H9 (cell line): Measurements from ENCODE around the gene PFN3. TPM values are rescaled to one million over a fixed set of nuclear protein-coding genes. Genes with fewer than 3 reads are reported as not detected.

Experiments
- DNase-seq: peaks from one replicate; pipeline ENCODE4 v3.0.0-alpha.2; 2017
- H2AFZ ChIP-seq: one replicate; pipeline ENCODE4 v1.6.1; 2013; ENCODE audit warnings: mild to moderate bottlenecking, low read length, control low read depth, moderate library complexity
- H2AK5ac ChIP-seq: 2 replicates; pipeline ENCODE4 v1.6.1; 2013; ENCODE audit warnings: low read length, control low read depth, mixed read lengths; ENCODE audit not compliant: insufficient read length
- H2BK120ac ChIP-seq: one replicate; pipeline ENCODE4 v1.6.1; 2013; ENCODE audit warnings: low read depth, mild to moderate bottlenecking, low read length, control low read depth, inconsistent platforms; ENCODE audit not compliant: poor library complexity, severe bottlenecking
- H2BK12ac ChIP-seq: 2 replicates; pipeline ENCODE4 v1.6.1; 2013; ENCODE audit warnings: low read length, control low read depth, mixed read lengths, low read depth; ENCODE audit not compliant: insufficient read length
- H2BK15ac ChIP-seq: 2 replicates; pipeline ENCODE4 v1.6.1; 2013; ENCODE audit warnings: low read depth, low read length, control low read depth
- H2BK20ac ChIP-seq: one replicate; pipeline ENCODE4 v1.6.1; 2013; ENCODE audit warnings: low read depth, mild to moderate bottlenecking, low read length, control low read depth, inconsistent platforms; ENCODE audit not compliant: poor library complexity, severe bottlenecking
- H2BK5ac ChIP-seq: 2 replicates; pipeline ENCODE4 v1.6.1; 2013; ENCODE audit warnings: low read length, control low read depth, mixed read lengths; ENCODE audit not compliant: insufficient read length
- H3K14ac ChIP-seq: 2 replicates; pipeline ENCODE4 v1.6.1; 2013; ENCODE audit warnings: low read length, control low read depth; ENCODE audit not compliant: insufficient read depth
- H3K18ac ChIP-seq: 2 replicates; pipeline ENCODE4 v1.6.1; 2013; ENCODE audit warnings: low read depth, mild to moderate bottlenecking, mixed read lengths, low read length, control low read depth; ENCODE audit not compliant: insufficient read length
- H3K23ac ChIP-seq: 2 replicates; pipeline ENCODE4 v1.6.1; 2013; ENCODE audit warnings: low read length, control low read depth, mixed read lengths, low read depth; ENCODE audit not compliant: insufficient read length
- H3K23me2 ChIP-seq: 2 replicates; pipeline ENCODE4 v1.6.1; 2013; ENCODE audit warnings: low read depth, mild to moderate bottlenecking, mixed read lengths, low read length, control low read depth; ENCODE audit not compliant: insufficient read length, poor library complexity, severe bottlenecking
- H3K27ac ChIP-seq: 2 replicates; pipeline ENCODE4 v1.5.1; 2013; ENCODE audit warnings: low read length, control low read depth, mixed read lengths, low read depth; ENCODE audit not compliant: insufficient read length
- H3K27me3 ChIP-seq: 2 replicates; pipeline ENCODE4 v1.6.1; 2013; ENCODE audit warnings: low read length, control low read depth, inconsistent platforms; ENCODE audit not compliant: insufficient read depth
- H3K4ac ChIP-seq: 2 replicates; pipeline ENCODE4 v1.6.1; 2013; ENCODE audit warnings: low read depth, mild to moderate bottlenecking, control low read depth, inconsistent platforms, low read length, moderate library complexity
- H3K4me1 ChIP-seq: 2 replicates; pipeline ENCODE4 v1.6.1; 2013; ENCODE audit warnings: low read length, control low read depth, inconsistent platforms; ENCODE audit not compliant: insufficient read depth
- H3K4me2 ChIP-seq: 2 replicates; pipeline ENCODE4 v1.6.1; 2013; ENCODE audit warnings: low read length, control low read depth, mixed read lengths; ENCODE audit not compliant: insufficient read length, insufficient read depth
- H3K56ac ChIP-seq: 2 replicates; pipeline ENCODE4 v1.6.1; 2013; ENCODE audit warnings: low read depth, mild to moderate bottlenecking, mixed read lengths, low read length, control low read depth; ENCODE audit not compliant: insufficient read length
- H3K79me1 ChIP-seq: 2 replicates; pipeline ENCODE4 v1.6.1; 2013; ENCODE audit warnings: low read depth, mild to moderate bottlenecking, moderate library complexity, low read length, control low read depth, inconsistent platforms; ENCODE audit not compliant: insufficient read depth, poor library complexity, severe bottlenecking
- H3K79me2 ChIP-seq: 2 replicates; pipeline ENCODE4 v1.6.1; 2013; ENCODE audit warnings: low read length, control low read depth, inconsistent platforms; ENCODE audit not compliant: insufficient read depth
- H3K9ac ChIP-seq: 2 replicates; pipeline ENCODE4 v1.6.1; 2013; ENCODE audit warnings: low read length, control low read depth, mixed read lengths; ENCODE audit not compliant: insufficient read length; ENCODE audit errors: extremely low read depth
- H3K9me3 ChIP-seq: one replicate; pipeline ENCODE4 v1.6.1; 2013; ENCODE audit warnings: low read depth, low read length, inconsistent platforms; ENCODE audit not compliant: control insufficient read depth
- H3T11ph ChIP-seq: one replicate; pipeline ENCODE4 v1.6.1; 2013; ENCODE audit warnings: mild to moderate bottlenecking, low read length, control low read depth, inconsistent platforms
- H4K20me1 ChIP-seq: one replicate; pipeline ENCODE4 v1.6.1; 2013; ENCODE audit not compliant: control insufficient read depth, insufficient read length, insufficient read depth
- H4K5ac ChIP-seq: 2 replicates; pipeline ENCODE4 v1.6.1; 2013; ENCODE audit warnings: low read depth, mild to moderate bottlenecking, mixed read lengths, low read length, control low read depth; ENCODE audit not compliant: insufficient read length
- H4K8ac ChIP-seq: replicated peaks from 2 replicates; pipeline ENCODE4 v1.6.1; 2013; ENCODE audit warnings: low read length, control low read depth, mixed read lengths, low read depth; ENCODE audit not compliant: insufficient read length
- H4K91ac ChIP-seq: 2 replicates; pipeline ENCODE4 v1.6.1; 2013; ENCODE audit warnings: low read depth, mild to moderate bottlenecking, moderate library complexity, mixed read lengths, low read length, control low read depth; ENCODE audit not compliant: insufficient read length
- H3K27ac Mint-ChIP-seq, 3 experiments: 2 replicates in 2 of 3; 3 replicates in 1 of 3; pipeline ENCODE4 v1.8.0; 2020 to 2021; ENCODE audit warnings: mixed read lengths in 3 of 3, mild to moderate bottlenecking in 1 of 3, moderate library complexity in 1 of 3
- H3K27me3 Mint-ChIP-seq: 2 replicates; pipeline ENCODE4 v1.8.0; 2021; ENCODE audit warnings: low read depth, mild to moderate bottlenecking, moderate library complexity, mixed read lengths
- H3K36me3 Mint-ChIP-seq, 3 experiments: 2 replicates in 2 of 3; 3 replicates in 1 of 3; pipeline ENCODE4 v1.8.0; 2020 to 2021; ENCODE audit warnings: low read depth in 3 of 3, mixed read lengths in 3 of 3; ENCODE audit not compliant: insufficient read depth in 1 of 3
- H3K4me1 Mint-ChIP-seq, 2 experiments: 2 replicates each; pipeline ENCODE4 v1.8.0; 2020; ENCODE audit warnings: mixed read lengths in 2 of 2
- H3K4me3 Mint-ChIP-seq, 2 experiments: 2 replicates in 1 of 2; 3 replicates in 1 of 2; pipeline ENCODE4 v1.8.0; 2020 to 2021; ENCODE audit warnings: mild to moderate bottlenecking in 2 of 2, mixed read lengths in 2 of 2, moderate library complexity in 1 of 2
- H3K9me3 Mint-ChIP-seq, 2 experiments: 2 replicates in 1 of 2; 3 replicates in 1 of 2; pipeline ENCODE4 v1.8.0; 2020; ENCODE audit warnings: mild to moderate bottlenecking in 2 of 2, mixed read lengths in 2 of 2, moderate library complexity in 1 of 2
- CTCF ChIP-seq: fragments of 200-600 bp; sonication (generic); conservative IDR thresholded peaks from 3 replicates; pipeline ENCODE4 v1.8.0; 2021; ENCODE audit warnings: antibody characterized with exemption, mild to moderate bottlenecking
- WGBS: extraction: QIAGEN DNeasy Blood & Tissue Kit; methylation state at CpG from one replicate; pipeline ENCODE4 v1.1.7; 2013; ENCODE audit warnings: missing lambda C conversion rate, low lambda C conversion rate, mixed read lengths; ENCODE audit not compliant: insufficient read length; ENCODE audit errors: extremely low coverage; 5-methylcytosine and 5-hydroxymethylcytosine counted together
- total RNA-seq: library from RNA; stranded (reverse); gene quantifications from 2 replicates; pipeline ENCODE4 v1.2.1, GENCODE V29; 2021

The PFN3 gene
- total RNA-seq, 1 experiment from 2014 or later, result not detected

GRCh38 chr5:177387405-177387804 lies 13.1 kb downstream of the PFN3 start:
- H3K4me1 ChIP-seq, result no peaks in the 10 kb centered on the region
- H4K20me1 ChIP-seq, result no peaks in the 10 kb centered on the region
- Mint-ChIP-seq H3K27ac (no peak overlapping the region), H3K36me3 (no peaks in the 10 kb centered on the region), H3K4me1 (peaks cover 22 to 25% of the 10 kb centered on the region in 2 experiments), H3K9me3 (no peaks in the 10 kb centered on the region; a peak in 1 of 5 replicates), H3K27me3 (peaks cover 74% of the 10 kb centered on the region), H3K4me3 (no peak overlapping the region)
- no peaks in the 10 kb centered on the region; the same call in 1 of the 2 replicates for H3K27me3 ChIP-seq
- H3K4me2 ChIP-seq, result no peak overlapping the region
- H3T11ph ChIP-seq, result no peak overlapping the region
- H3K23me2 ChIP-seq, result no peaks in the 10 kb centered on the region
- H3K9ac ChIP-seq, result no peak overlapping the region
- no peak for DNase-seq
- H2BK15ac ChIP-seq, result no peak overlapping the region
- H2BK120ac ChIP-seq, result no peak overlapping the region
- no peak overlapping the region for H2AFZ ChIP-seq
- H3K9me3 ChIP-seq, result no peaks in the 10 kb centered on the region
- no peak overlapping the region for H4K91ac ChIP-seq
- H3K4ac ChIP-seq, result no peak overlapping the region
- H3K18ac ChIP-seq, result no peak overlapping the region
- H3K79me2 ChIP-seq, result no peaks in the 10 kb centered on the region
- no peak overlapping the region for H3K56ac ChIP-seq
- H2BK5ac ChIP-seq, result no peak overlapping the region
- no peak overlapping the region for H3K23ac ChIP-seq
- no peak overlapping the region for H3K27ac ChIP-seq
- no peak overlapping the region for H2BK20ac ChIP-seq
- no CpG with 5 or more reads among the region's 14 CpGs for WGBS
- no peak overlapping the region for H4K8ac ChIP-seq
- H2AK5ac ChIP-seq, result no peak overlapping the region
- H3K14ac ChIP-seq, result no peak overlapping the region
- no peak overlapping the region for H2BK12ac ChIP-seq
- TF ChIP-seq CTCF, result no peak
- no peaks in the 10 kb centered on the region for H3K79me1 ChIP-seq
- H4K5ac ChIP-seq, result no peak overlapping the region
